ENCODE data around the gene PLA2R1. TPM values are rescaled to one million over a fixed set of nuclear protein-coding genes. Genes with fewer than 3 reads are reported as not detected.

The PLA2R1 gene
- polyA plus RNA-seq, 1 of the 3 experiments (the other 2 are of a cell fraction) = not detected

GRCh38 chr2:160044728-160045127 lies 17.7 kb downstream of the PLA2R1 start:
- Histone ChIP-seq H3K36me3 (replicated peaks in 1 of 2; ENCODE audit: control insufficient read depth in 1 of 2, insufficient read depth in 2 of 2, low read length in 1 of 2) (no peaks in the 10 kb centered on the region), H3K9me2 (no peaks in the 10 kb centered on the region), H2AFZ (ENCODE audit: low read depth) (no peak overlapping the region), H3K9me3 (no peaks in the 10 kb centered on the region), H3K79me2 (ENCODE audit: insufficient read depth) (no peaks in the 10 kb centered on the region), H3K27ac (ENCODE audit: low read depth in 2 of 2, low read length in 1 of 2) (no peak overlapping the region), H3K9ac (no peak overlapping the region), H4K20me1 (ENCODE audit: insufficient read depth) (no peaks in the 10 kb centered on the region), H3K4me3 (ENCODE audit: low read depth in 2 of 2, low read length in 1 of 2) (no peak overlapping the region), H3F3A (replicated peaks; ENCODE audit: insufficient read depth) (no peaks in the 10 kb centered on the region), H3K27me3 (ENCODE audit: insufficient read depth) (no peaks in the 10 kb centered on the region; the same call in none of the 2 replicates), H3K4me2 (no peak overlapping the region), H3K4me1 (ENCODE audit: control insufficient read depth in 1 of 2, insufficient read depth in 2 of 2, low read depth in 1 of 2, low read length in 1 of 2) (no peaks in the 10 kb centered on the region; a peak in 1 of 4 replicates)
- DNase-seq = no peak
- TF ChIP-seq TCF12 (IDR thresholded peaks at IDR 0.05) (no peak), RXRA (IDR thresholded peaks at IDR 0.05; ENCODE audit: borderline replicate concordance, low read depth) (no peak), FOSL2 (IDR thresholded peaks at IDR 0.05; ENCODE audit: borderline replicate concordance, low read depth) (no peak), GABPA (IDR thresholded peaks at IDR 0.05; ENCODE audit: low read depth) (no peak)
- CTCF ChIA-PET = no interaction called here
- POLR2A ChIA-PET = no interaction called here
- WGBS (ENCODE audit: low lambda C conversion rate) = 84% methylated on average over 8 of the region's 8 CpGs

GRCh38 chr2:160043265-160043664 lies 19.1 kb downstream of the PLA2R1 start:
- no peak for TF ChIP-seq EZH2phosphoT487 (IDR thresholded peaks at IDR 0.05; ENCODE audit: borderline replicate concordance, low read depth)
- no peak for TF ChIP-seq EP300 (IDR thresholded peaks at IDR 0.05; ENCODE audit: borderline replicate concordance in 1 of 2, low read depth in 1 of 2, low read length in 1 of 2)
- no peak for TF ChIP-seq FOSL2 (IDR thresholded peaks at IDR 0.05; ENCODE audit: borderline replicate concordance, low read depth)
- ChIA-PET POLR2A (no interaction called here), CTCF (interaction anchor here (0.7 kb wide), 1 partner anchor 21 kb away, joined by 3 read pairs; no protein-coding TSS in a partner anchor)
- no peak overlapping the region for H3K4me3 ChIP-seq (ENCODE audit: low read depth in 2 of 2, low read length in 1 of 2)
- H3K27me3 ChIP-seq (ENCODE audit: insufficient read depth) = no peaks in the 10 kb centered on the region; the same call in none of the 2 replicates
- no peaks in the 10 kb centered on the region for H3F3A ChIP-seq (replicated peaks; ENCODE audit: insufficient read depth)
- no peaks in the 10 kb centered on the region for H3K79me2 ChIP-seq (ENCODE audit: insufficient read depth)
- H3K36me3 ChIP-seq (replicated peaks in 1 of 2; ENCODE audit: control insufficient read depth in 1 of 2, insufficient read depth in 2 of 2, low read length in 1 of 2) = no peaks in the 10 kb centered on the region
- H3K27ac ChIP-seq (ENCODE audit: low read depth in 2 of 2, low read length in 1 of 2) = no peak overlapping the region
- no peaks in the 10 kb centered on the region; a peak in 2 of 4 replicates for H3K4me1 ChIP-seq (ENCODE audit: control insufficient read depth in 1 of 2, insufficient read depth in 2 of 2, low read depth in 1 of 2, low read length in 1 of 2)
- 66% methylated on average over 5 of the region's 5 CpGs for WGBS (ENCODE audit: low lambda C conversion rate)
- H2AFZ ChIP-seq (ENCODE audit: low read depth) = no peak overlapping the region
- H3K9ac ChIP-seq = no peak overlapping the region
- H4K20me1 ChIP-seq (ENCODE audit: insufficient read depth) = no peaks in the 10 kb centered on the region
- H3K9me2 ChIP-seq = no peaks in the 10 kb centered on the region
- H3K9me3 ChIP-seq = no peaks in the 10 kb centered on the region
- no peak overlapping the region for H3K4me2 ChIP-seq
- no peak for DNase-seq

GRCh38 chr2:160042054-160042453 lies 20.4 kb downstream of the PLA2R1 start:
- Histone ChIP-seq H3K36me3 (replicated peaks in 1 of 2; ENCODE audit: control insufficient read depth in 1 of 2, insufficient read depth in 2 of 2, low read length in 1 of 2) (no peaks in the 10 kb centered on the region), H3K9me2 (no peaks in the 10 kb centered on the region), H3F3A (replicated peaks; ENCODE audit: insufficient read depth) (no peaks in the 10 kb centered on the region), H3K4me2 (no peak overlapping the region), H3K79me2 (ENCODE audit: insufficient read depth) (no peaks in the 10 kb centered on the region), H3K27me3 (ENCODE audit: insufficient read depth) (no peaks in the 10 kb centered on the region; the same call in none of the 2 replicates), H2AFZ (ENCODE audit: low read depth) (no peak overlapping the region), H3K9me3 (no peaks in the 10 kb centered on the region), H3K4me3 (ENCODE audit: low read depth in 2 of 2, low read length in 1 of 2) (no peak overlapping the region), H4K20me1 (ENCODE audit: insufficient read depth) (no peaks in the 10 kb centered on the region), H3K27ac (ENCODE audit: low read depth in 2 of 2, low read length in 1 of 2) (no peak overlapping the region), H3K4me1 (ENCODE audit: control insufficient read depth in 1 of 2, insufficient read depth in 2 of 2, low read depth in 1 of 2, low read length in 1 of 2) (no peaks in the 10 kb centered on the region; a peak in 2 of 4 replicates), H3K9ac (no peak overlapping the region)
- ChIA-PET CTCF (interaction anchor here (1.5 kb wide), 1 partner anchor 39 kb away, joined by 4 read pairs; no protein-coding TSS in a partner anchor), POLR2A (no interaction called here)
- TF ChIP-seq MEF2A (IDR thresholded peaks at IDR 0.05; ENCODE audit: borderline replicate concordance, low read depth) (no peak), ZBTB33 (IDR thresholded peaks at IDR 0.05; ENCODE audit: borderline replicate concordance, low read depth) (no peak), ELF1 (IDR thresholded peaks at IDR 0.05) (no peak), GATA2 (CRISPR knock-in tag; IDR thresholded peaks at IDR 0.05) (no peak)
- TF ChIP-seq, protein P1, sequence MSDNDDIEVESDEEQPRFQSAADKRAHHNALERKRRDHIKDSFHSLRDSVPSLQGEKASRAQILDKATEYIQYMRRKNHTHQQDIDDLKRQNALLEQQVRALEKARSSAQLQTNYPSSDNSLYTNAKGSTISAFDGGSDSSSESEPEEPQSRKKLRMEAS (IDR thresholded peaks at IDR 0.05; ENCODE audit: low read depth) = no peak
- DNase-seq = no peak
- 84% methylated on average over 7 of the region's 7 CpGs for WGBS (ENCODE audit: low lambda C conversion rate)

Data from SK-N-SH (cell line).